Fibroblast of skin of right quadriceps (primary cell): ENCODE measurements around the gene S1PR3.
A peak's percentile ranks its signal among the peaks of the same experiment; 100 is the strongest.
"Not testable (repeated sequence)": the region's sequence is repeated elsewhere in the genome, so short reads cannot be mapped to it uniquely, and the experiment has no call there.

Experiments used
- DNase-seq: peaks from one replicate; pipeline ENCODE4 v3.0.0-alpha.2; 2013

S1PR3 gene

GRCh38 chr9:88991066-88992034, at the start of gene S1PR3:
Gene S1PR3, plus strand, starts transcription at chr9:88991468. Its CDS starts 9,733 bp downstream, at chr9:89001201.
- peak; percentile 44 for DNase-seq

- not testable (repeated sequence) for DNase-seq
Observed at GRCh38 chr9:88941586-88941985, 49.7 kb upstream of the S1PR3 start.

- no peak for DNase-seq
Observed at GRCh38 chr9:88942411-88942810, 48.9 kb upstream of the S1PR3 start.

GRCh38 chr9:88945636-88946333, 45.5 kb upstream of the S1PR3 start:
- no peak for DNase-seq

GRCh38 chr9:88947581-88948573, 43.4 kb upstream of the S1PR3 start:
- peak; percentile 52 for DNase-seq

- peak; percentile 83 for DNase-seq
Observed at GRCh38 chr9:88949425-88949824, 41.8 kb upstream of the S1PR3 start.

- DNase-seq: peak; percentile 31
Observed at GRCh38 chr9:88949961-88950340, 41.3 kb upstream of the S1PR3 start.

GRCh38 chr9:88950341-88951154, 40.7 kb upstream of the S1PR3 start:
- DNase-seq: peak; percentile 66

GRCh38 chr9:88951155-88951542, 40.1 kb upstream of the S1PR3 start:
- DNase-seq: no peak

GRCh38 chr9:88952086-88952615, 39.1 kb upstream of the S1PR3 start:
- DNase-seq: no peak

GRCh38 chr9:88952976-88953375, 38.3 kb upstream of the S1PR3 start:
- no peak for DNase-seq

- DNase-seq: peak; percentile 71
Observed at GRCh38 chr9:88953381-88954029, 37.8 kb upstream of the S1PR3 start.

GRCh38 chr9:88954066-88954465, 37.2 kb upstream of the S1PR3 start:
- DNase-seq: peak; percentile 84

GRCh38 chr9:88957526-88957925, 33.7 kb upstream of the S1PR3 start:
- DNase-seq: no peak

- DNase-seq: no peak
Observed at GRCh38 chr9:88959727-88960469, 31.4 kb upstream of the S1PR3 start.

GRCh38 chr9:88960632-88961031, 30.6 kb upstream of the S1PR3 start:
- DNase-seq: no peak

GRCh38 chr9:88965473-88965872, 25.8 kb upstream of the S1PR3 start:
- no peak for DNase-seq

GRCh38 chr9:88966894-88967676, 24.2 kb upstream of the S1PR3 start:
- DNase-seq: no peak

GRCh38 chr9:88968799-88969198, 22.5 kb upstream of the S1PR3 start:
- DNase-seq: no peak
